ENCODE measurements around the gene CORO1C. TPM values are rescaled to one million over a fixed set of nuclear protein-coding genes. Genes with fewer than 3 reads are reported as not detected.
A peak's percentile ranks its signal among the peaks of the same experiment; 100 is the strongest.

Gene CORO1C
- total RNA-seq, 6 experiments from 2014 or later: 36.6 to 100 (median 57.5) TPM

GRCh38 chr12:108598553-108599250 lies 132.6 kb downstream of the CORO1C start:
- DNase-seq: no peak
- H3K27ac ChIP-seq: no peak overlapping the region
- TF ChIP-seq, protein P1, sequence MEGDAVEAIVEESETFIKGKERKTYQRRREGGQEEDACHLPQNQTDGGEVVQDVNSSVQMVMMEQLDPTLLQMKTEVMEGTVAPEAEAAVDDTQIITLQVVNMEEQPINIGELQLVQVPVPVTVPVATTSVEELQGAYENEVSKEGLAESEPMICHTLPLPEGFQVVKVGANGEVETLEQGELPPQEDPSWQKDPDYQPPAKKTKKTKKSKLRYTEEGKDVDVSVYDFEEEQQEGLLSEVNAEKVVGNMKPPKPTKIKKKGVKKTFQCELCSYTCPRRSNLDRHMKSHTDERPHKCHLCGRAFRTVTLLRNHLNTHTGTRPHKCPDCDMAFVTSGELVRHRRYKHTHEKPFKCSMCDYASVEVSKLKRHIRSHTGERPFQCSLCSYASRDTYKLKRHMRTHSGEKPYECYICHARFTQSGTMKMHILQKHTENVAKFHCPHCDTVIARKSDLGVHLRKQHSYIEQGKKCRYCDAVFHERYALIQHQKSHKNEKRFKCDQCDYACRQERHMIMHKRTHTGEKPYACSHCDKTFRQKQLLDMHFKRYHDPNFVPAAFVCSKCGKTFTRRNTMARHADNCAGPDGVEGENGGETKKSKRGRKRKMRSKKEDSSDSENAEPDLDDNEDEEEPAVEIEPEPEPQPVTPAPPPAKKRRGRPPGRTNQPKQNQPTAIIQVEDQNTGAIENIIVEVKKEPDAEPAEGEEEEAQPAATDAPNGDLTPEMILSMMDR (IDR thresholded peaks at IDR 0.05): no peak
- TF ChIP-seq POLR2A (IDR thresholded peaks at IDR 0.05): no peak
- H3K4me3 ChIP-seq: no peak overlapping the region
- no peak for ATAC-seq
- WGBS (ENCODE audit: insufficient coverage, low coverage, low lambda C conversion rate, missing lambda C conversion rate): 76% methylated on average over 2 of the region's 11 CpGs
- no peaks in the 10 kb centered on the region for H3K9me3 ChIP-seq
- H3K27me3 ChIP-seq: no peaks in the 10 kb centered on the region
- H3K36me3 ChIP-seq: no peaks in the 10 kb centered on the region
- H3K4me1 ChIP-seq: no peaks in the 10 kb centered on the region
- intact Hi-C loops (cut with DNase I): no loop called here

DNA sequence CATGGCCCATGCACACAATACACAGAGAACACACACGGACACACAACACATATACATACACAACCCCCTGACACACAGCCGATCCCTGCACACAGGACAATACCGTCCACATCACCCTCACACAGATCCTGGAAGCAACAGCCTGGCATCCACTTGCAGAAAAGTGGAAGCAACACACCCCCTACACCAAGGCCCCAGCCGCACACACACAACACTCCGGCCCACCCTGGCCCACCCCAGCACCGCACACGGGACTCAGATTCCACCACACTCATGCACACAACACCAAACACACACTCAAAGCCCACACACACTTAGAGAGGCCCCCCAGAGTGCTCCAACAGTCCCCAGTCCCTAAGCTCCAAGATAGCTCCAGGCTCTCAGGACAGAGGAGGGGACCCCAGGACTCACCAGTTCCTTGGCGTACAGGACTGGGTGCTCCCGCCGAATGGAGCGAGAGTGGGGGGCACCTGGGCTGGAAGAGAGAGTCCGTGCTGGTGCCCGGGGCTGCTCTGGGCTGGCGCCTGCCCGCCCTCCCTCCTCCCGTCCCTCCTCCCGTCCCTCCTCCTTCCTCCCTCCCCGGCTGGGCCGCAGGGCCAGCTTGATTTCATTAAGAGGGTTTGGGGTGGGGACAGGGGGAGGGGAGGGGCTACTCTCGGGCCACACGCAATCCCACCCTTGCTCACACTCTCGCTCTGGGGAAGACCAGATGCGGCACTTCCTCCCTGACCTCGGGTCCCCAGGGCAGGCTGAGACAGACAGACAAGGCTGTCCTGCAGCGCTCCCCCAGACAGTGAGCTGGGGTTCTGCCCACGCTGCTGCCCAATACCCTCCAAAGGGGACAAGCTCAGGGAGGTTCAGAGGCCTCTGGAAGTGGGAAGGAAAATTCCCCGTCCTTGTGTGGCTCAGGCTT lies 133.5 kb downstream of the CORO1C start, which contains the start of gene TMEM119:
TMEM119 (minus strand) TSS at position 526 of the 913 bp plus-strand sequence. CDS start 5,701 bp downstream, outside the sequence.
- DNase-seq: no peak

DNA sequence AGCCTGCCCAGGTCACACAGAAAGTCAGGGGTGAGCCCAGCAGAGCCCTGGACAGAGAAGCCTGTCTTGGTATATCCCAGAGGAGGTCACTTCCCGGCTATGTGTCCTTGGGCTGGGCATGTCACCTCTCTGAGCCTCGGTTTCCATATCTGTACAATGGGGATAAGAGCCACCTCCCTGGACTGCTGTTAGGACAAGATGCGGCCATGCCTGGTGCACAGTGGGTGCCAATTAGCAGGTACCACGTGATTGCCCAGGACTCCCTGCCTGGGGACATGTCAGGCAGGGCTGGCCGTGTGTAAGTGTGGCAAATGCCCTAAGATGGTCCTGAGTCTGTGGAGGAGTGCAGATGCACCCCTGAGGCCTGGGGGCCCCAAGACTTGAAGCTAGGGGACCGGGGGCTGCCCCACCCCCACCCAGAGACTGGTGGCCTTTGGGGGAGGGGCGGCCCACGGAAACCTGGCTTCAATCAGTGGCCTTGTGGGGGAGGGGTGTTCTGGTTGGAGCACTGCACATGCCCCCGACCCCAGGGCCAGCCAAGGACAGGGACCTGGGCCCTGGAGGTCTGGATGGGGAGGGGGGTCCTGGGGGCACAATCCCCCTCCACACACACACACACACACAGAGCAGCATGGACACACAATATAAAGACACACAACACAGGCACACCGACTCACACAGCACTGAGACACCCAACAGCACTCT lies 134.3 kb downstream of the CORO1C start:
- no peaks in the 10 kb centered on the region for H3K9me3 ChIP-seq
- H3K4me1 ChIP-seq: no peaks in the 10 kb centered on the region
- no peaks in the 10 kb centered on the region for H3K27me3 ChIP-seq
- H3K36me3 ChIP-seq: no peaks in the 10 kb centered on the region
- intact Hi-C loops (cut with DNase I): no loop called here
- no peak overlapping the region for H3K27ac ChIP-seq
- TF ChIP-seq, protein P1 (IDR thresholded peaks at IDR 0.05): no peak
- no peak for TF ChIP-seq POLR2A (IDR thresholded peaks at IDR 0.05)
- no peak overlapping the region for H3K4me3 ChIP-seq
- WGBS (ENCODE audit: insufficient coverage, low coverage, low lambda C conversion rate, missing lambda C conversion rate): 40% methylated on average over 2 of the region's 10 CpGs
- no peak for DNase-seq
- no peak for ATAC-seq

More for the DNA sequence above, 133.5 kb downstream of the CORO1C start, which contains the start of gene TMEM119:
- peak; percentile 21 to 42 (median 30) for ATAC-seq
- H3K27me3 ChIP-seq: no peaks in the 10 kb centered on the region
- TF ChIP-seq POLR2A (IDR thresholded peaks at IDR 0.05): no peak
- TF ChIP-seq, protein P1 (IDR thresholded peaks at IDR 0.05): no peak
- H3K9me3 ChIP-seq: no peaks in the 10 kb centered on the region
- H3K27ac ChIP-seq: no peak within 1 kb of the TSS
- intact Hi-C loops (cut with DNase I): no loop called here
- H3K4me1 ChIP-seq: no peaks in the 10 kb centered on the region
- no peak within 1 kb of the TSS for H3K4me3 ChIP-seq
- no peaks in the 10 kb centered on the region for H3K36me3 ChIP-seq
- WGBS (ENCODE audit: insufficient coverage, low coverage, low lambda C conversion rate, missing lambda C conversion rate): 38% methylated on average over 8 of the region's 27 CpGs

Measured in right lobe of liver (tissue), 6 donors.